Loucy (cell line): ENCODE results near the gene ST6GAL1.

Source experiments
- H2AFZ ChIP-seq: fragments of 200-600 bp; sonication (generic); 2 replicates; pipeline ENCODE4 v1.6.0; 2016; ENCODE audit warnings: antibody characterized with exemption, mild to moderate bottlenecking, low read length, moderate library complexity
- H3F3A ChIP-seq: fragments of 200-600 bp; 2 replicates; pipeline ENCODE4 v1.6.0; 2016; ENCODE audit warnings: antibody characterized with exemption, low read depth, mild to moderate bottlenecking
- H3K27me3 ChIP-seq: fragments of 200-600 bp; sonication (generic); 2 replicates; pipeline ENCODE4 v1.6.1; 2014; ENCODE audit warnings: low read length, mild to moderate bottlenecking; ENCODE audit not compliant: insufficient read depth, poor library complexity, severe bottlenecking
- H3K36me3 ChIP-seq: fragments of 200-600 bp; sonication (generic); 2 replicates; pipeline ENCODE4 v1.6.1; 2016; ENCODE audit warnings: low read length; ENCODE audit not compliant: insufficient read depth
- H3K4me1 ChIP-seq: fragments of 200-600 bp; sonication (generic); 2 replicates; pipeline ENCODE4 v1.5.1; 2014; ENCODE audit warnings: low read length, mild to moderate bottlenecking; ENCODE audit not compliant: insufficient read depth, poor library complexity, severe bottlenecking
- H3K4me2 ChIP-seq: fragments of 200-600 bp; sonication (generic); 2 replicates; pipeline ENCODE4 v1.6.0; 2014; ENCODE audit warnings: antibody characterized with exemption, low read length, low read depth, mild to moderate bottlenecking; ENCODE audit not compliant: poor library complexity, severe bottlenecking
- H3K4me3 ChIP-seq: fragments of 200-600 bp; sonication (generic); 2 replicates; pipeline ENCODE4 v1.5.1; 2014; ENCODE audit warnings: low read length, mild to moderate bottlenecking, mixed read lengths; ENCODE audit not compliant: poor library complexity, severe bottlenecking
- H3K79me2 ChIP-seq: fragments of 200-600 bp; sonication (generic); 2 replicates; pipeline ENCODE4 v1.6.1; 2014; ENCODE audit warnings: low read length; ENCODE audit not compliant: insufficient read depth
- H3K9ac ChIP-seq: fragments of 200-600 bp; sonication (generic); 2 replicates; pipeline ENCODE4 v1.6.0; 2014; ENCODE audit warnings: mild to moderate bottlenecking, low read depth, low read length, moderate library complexity; ENCODE audit not compliant: poor library complexity, severe bottlenecking
- H3K9me2 ChIP-seq: fragments of 200-600 bp; sonication (generic); replicated peaks from 2 replicates; pipeline ENCODE4 v1.6.1; 2016; ENCODE audit warnings: low read depth, low read length, mixed read lengths
- H3K9me3 ChIP-seq: fragments of 200-600 bp; sonication (generic); 2 replicates; pipeline ENCODE4 v1.6.1; 2014; ENCODE audit warnings: mild to moderate bottlenecking, antibody characterized with exemption, low read length, low read depth; ENCODE audit not compliant: insufficient read depth
- H4K20me1 ChIP-seq: fragments of 200-600 bp; sonication (generic); 2 replicates; pipeline ENCODE4 v1.6.0; 2014; ENCODE audit warnings: antibody characterized with exemption, low read length, mild to moderate bottlenecking; ENCODE audit not compliant: insufficient read depth, poor library complexity, severe bottlenecking
- CTCF ChIP-seq: fragments of 200-600 bp; sonication (generic); conservative IDR thresholded peaks from 2 replicates; pipeline ENCODE4 v1.5.1; 2014; ENCODE audit warnings: mild to moderate bottlenecking, antibody characterized with exemption, low read length
- EZH2phosphoT487 ChIP-seq: fragments of 200-600 bp; IDR thresholded peaks from 2 replicates; pipeline ENCODE4 v1.6.1; 2018; ENCODE audit warnings: antibody characterized with exemption, mild to moderate bottlenecking, moderate library complexity, borderline replicate concordance

Gene ST6GAL1

GRCh38 chr3:186929186-186929585 lies 1.1 kb upstream of the ST6GAL1 start:
- Histone ChIP-seq H3K27me3 (no peaks in the 10 kb centered on the region), H3K9ac (no peak overlapping the region), H3K36me3 (no peaks in the 10 kb centered on the region), H3K79me2 (peaks cover 38% of the 10 kb centered on the region), H3K4me1 (peaks cover 33% of the 10 kb centered on the region), H3K4me2 (no peak overlapping the region), H3K9me3 (no peaks in the 10 kb centered on the region), H4K20me1 (peaks cover 23% of the 10 kb centered on the region), H2AFZ (no peak overlapping the region), H3F3A (no peaks in the 10 kb centered on the region), H3K9me2 (no peaks in the 10 kb centered on the region), H3K4me3 (no peak overlapping the region)
- no peak for TF ChIP-seq CTCF
- TF ChIP-seq EZH2phosphoT487 = no peak

DNA sequence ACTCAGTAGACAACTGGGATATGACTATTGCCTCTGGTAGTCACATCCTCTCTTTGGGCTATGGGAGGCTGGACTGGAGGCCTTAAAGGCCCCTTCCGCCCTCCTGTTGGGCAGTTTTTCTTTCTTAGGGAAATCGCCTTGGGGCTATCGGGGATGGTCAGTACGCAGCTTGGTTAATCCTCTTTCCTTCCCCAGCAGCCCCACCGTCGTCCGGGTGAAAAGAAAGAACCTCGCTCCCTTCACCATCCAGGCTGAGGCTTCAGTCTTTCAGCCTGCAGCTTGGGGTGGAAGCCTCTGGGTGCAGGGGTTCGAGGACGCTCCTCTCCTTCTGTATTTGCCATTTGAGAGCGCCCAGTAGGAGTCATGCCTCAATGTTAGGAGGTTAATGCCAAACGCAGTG lies 641 bp upstream of the ST6GAL1 start:
- Histone ChIP-seq H3K4me2 (peak overlapping the region; percentile 86), H3K79me2 (peaks cover 41% of the 10 kb centered on the region), H3F3A (no peaks in the 10 kb centered on the region), H3K9me3 (no peaks in the 10 kb centered on the region), H4K20me1 (peaks cover 23% of the 10 kb centered on the region), H3K27me3 (no peaks in the 10 kb centered on the region), H3K4me1 (peaks cover 33% of the 10 kb centered on the region), H3K4me3 (peak overlapping the region; percentile 88), H3K36me3 (no peaks in the 10 kb centered on the region), H2AFZ (0 out of 2 replicates have a peak overlapping the region, but pooled peaks have one; percentile 90), H3K9ac (peak overlapping the region; percentile 83), H3K9me2 (no peaks in the 10 kb centered on the region)
- TF ChIP-seq CTCF (no peak), EZH2phosphoT487 (no peak)

DNA sequence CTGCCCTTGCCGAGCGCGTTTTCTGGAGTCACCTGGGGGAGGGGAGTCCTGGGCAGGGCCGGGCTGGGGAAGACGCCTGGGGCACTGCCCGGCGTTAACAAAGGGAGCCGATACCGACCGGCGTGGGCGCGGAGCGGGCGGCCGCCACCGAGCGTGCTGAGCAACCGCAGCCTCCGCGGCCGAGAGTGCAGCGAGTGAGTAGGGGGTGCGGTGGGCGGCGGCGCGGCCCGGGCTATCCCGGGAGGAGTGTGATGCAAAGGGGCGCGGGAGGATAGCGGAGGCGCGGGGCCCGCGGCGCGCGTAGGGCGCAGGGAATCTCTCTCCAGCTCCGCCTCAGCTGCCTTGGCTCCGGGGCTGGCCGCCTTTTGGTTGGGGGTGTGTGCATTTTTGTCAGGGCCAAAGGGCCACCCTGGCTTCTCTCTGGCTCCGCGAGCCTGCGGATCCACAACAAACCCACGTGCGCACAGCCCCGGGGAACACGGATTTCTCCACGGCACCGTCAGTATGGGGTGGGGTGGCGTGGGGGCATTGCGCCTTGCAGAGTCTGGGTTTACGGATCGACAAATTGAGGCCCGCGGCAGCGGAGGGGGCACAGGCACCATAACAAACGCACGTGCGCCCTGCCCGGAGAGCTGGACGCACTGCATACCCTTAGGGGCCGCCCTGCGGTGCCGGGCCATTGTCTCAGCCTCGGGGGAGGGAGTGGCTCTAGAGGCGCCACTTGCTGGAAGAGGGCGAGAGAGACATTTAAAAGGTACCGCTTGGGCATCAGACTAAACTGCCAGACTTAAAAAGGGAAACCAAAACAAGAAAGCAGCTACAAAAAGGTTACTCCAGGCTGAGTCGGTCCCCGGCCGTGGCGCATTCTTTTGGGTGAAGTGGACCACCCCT lies 560 bp downstream of the ST6GAL1 start:
- Histone ChIP-seq H3K36me3 (no peaks in the 10 kb centered on the region), H3K9me3 (no peaks in the 10 kb centered on the region), H3K9ac (peak overlapping the region; percentile 83), H2AFZ (peak overlapping the region; percentile 90), H3K9me2 (no peaks in the 10 kb centered on the region), H4K20me1 (peaks cover 29% of the 10 kb centered on the region), H3K4me1 (peaks cover 25% of the 10 kb centered on the region), H3K27me3 (no peaks in the 10 kb centered on the region), H3K79me2 (peaks cover 52% of the 10 kb centered on the region), H3F3A (no peaks in the 10 kb centered on the region), H3K4me3 (peak overlapping the region; percentile 88), H3K4me2 (peak overlapping the region; percentile 86)
- TF ChIP-seq CTCF = peak; percentile 52
- no peak for TF ChIP-seq EZH2phosphoT487
